ENCODE measurements around the gene TMEM212.

DNA sequence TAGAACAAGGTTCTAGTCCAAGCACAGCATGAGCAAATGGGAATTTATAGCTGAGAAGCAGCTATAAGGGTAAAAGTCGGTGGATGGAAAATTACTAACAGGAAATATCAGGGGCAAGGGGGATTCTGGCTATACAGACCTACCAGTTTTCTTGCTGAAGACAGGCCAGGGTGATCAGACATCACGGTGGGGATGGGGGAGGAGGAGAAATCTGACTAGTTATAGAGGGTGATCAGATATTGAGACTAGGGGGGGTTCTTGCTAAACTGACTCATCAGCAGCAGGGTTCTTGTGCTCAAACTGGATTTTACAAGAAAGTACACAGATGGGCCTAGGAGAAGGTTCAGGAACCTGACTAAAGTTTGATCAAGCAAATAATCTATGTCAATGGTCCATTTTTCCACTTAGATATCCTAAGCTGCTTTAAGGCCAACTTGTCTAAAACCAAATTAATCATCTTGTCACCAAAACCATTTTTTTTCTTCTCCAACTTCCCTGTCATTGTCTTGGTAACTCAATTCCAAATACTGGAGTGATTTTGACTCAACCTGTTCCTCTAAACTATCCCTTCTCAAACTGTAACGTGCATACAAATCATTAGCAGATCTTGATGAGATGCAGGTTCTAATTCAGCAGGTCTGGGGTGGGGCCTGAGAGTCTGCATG is 4.6 kb downstream of the TMEM212 start:
- no peak for TF ChIP-seq CTCF (conservative IDR thresholded peaks at IDR 0.05)
- TF ChIP-seq EZH2 (IDR thresholded peaks at IDR 0.05; ENCODE audit: low read depth) = no peak

Data from PC-9 (cell line).